Mesenchymal stem cell (in vitro differentiated cells and primary cell): ENCODE results near the gene DNAL4.

Source experiments
- DNase-seq: peaks from one replicate; pipeline ENCODE4 v3.0.0-alpha.2; 2013
- H2AFZ ChIP-seq: one replicate; pipeline ENCODE4 v1.6.1; 2013; ENCODE audit warnings: low read depth, mild to moderate bottlenecking, control low read depth, inconsistent platforms, low read length, moderate library complexity
- H2AK5ac ChIP-seq: 2 replicates; pipeline ENCODE4 v1.6.1; 2013; ENCODE audit warnings: low read length, moderate library complexity, mild to moderate bottlenecking, inconsistent platforms; ENCODE audit not compliant: severe bottlenecking
- H2BK120ac ChIP-seq: one replicate; pipeline ENCODE4 v1.6.1; 2013; ENCODE audit warnings: low read depth, mild to moderate bottlenecking, inconsistent platforms, low read length, moderate library complexity
- H2BK12ac ChIP-seq, 2 experiments: one replicate each; pipeline ENCODE4 v1.6.1; 2013; ENCODE audit warnings: inconsistent platforms in 2 of 2, low read length in 2 of 2, mild to moderate bottlenecking in 2 of 2, moderate library complexity in 2 of 2, control low read depth in 1 of 2
- H2BK15ac ChIP-seq: one replicate; pipeline ENCODE4 v1.6.1; 2013; ENCODE audit warnings: mild to moderate bottlenecking, low read depth, inconsistent platforms; ENCODE audit not compliant: poor library complexity, severe bottlenecking
- H2BK5ac ChIP-seq: 2 replicates; pipeline ENCODE4 v1.6.1; 2013; ENCODE audit warnings: low read depth, mild to moderate bottlenecking, low read length, control low read depth, inconsistent platforms; ENCODE audit not compliant: poor library complexity, severe bottlenecking
- H3K14ac ChIP-seq, 2 experiments: one replicate each; pipeline ENCODE4 v1.6.1; 2013; ENCODE audit warnings: inconsistent platforms in 2 of 2, low read length in 2 of 2, control low read depth in 1 of 2, mild to moderate bottlenecking in 1 of 2, moderate library complexity in 1 of 2
- H3K18ac ChIP-seq, 2 experiments: one replicate each; pipeline ENCODE4 v1.6.1; 2013; ENCODE audit warnings: inconsistent platforms in 2 of 2, low read length in 2 of 2, control low read depth in 1 of 2, low read depth in 1 of 2, mild to moderate bottlenecking in 1 of 2
- H3K23ac ChIP-seq, 2 experiments: one replicate each; pipeline ENCODE4 v1.6.1; 2013; ENCODE audit warnings: inconsistent platforms in 2 of 2, low read length in 2 of 2, mild to moderate bottlenecking in 2 of 2, moderate library complexity in 2 of 2, control low read depth in 1 of 2
- H3K27ac ChIP-seq: 2 replicates; pipeline ENCODE4 v1.5.1; 2013; ENCODE audit warnings: mild to moderate bottlenecking, moderate library complexity, low read length, control low read depth, inconsistent platforms; ENCODE audit not compliant: poor library complexity, severe bottlenecking
- H3K27me3 ChIP-seq, 2 experiments: 2 replicates each; pipeline versions ENCODE4 v1.6.1 to v1.7.0; 2013; ENCODE audit warnings: low read length in 2 of 2, mild to moderate bottlenecking in 2 of 2, moderate library complexity in 2 of 2, control low read depth in 1 of 2, inconsistent platforms in 1 of 2; ENCODE audit not compliant: control insufficient read depth in 1 of 2, insufficient read depth in 1 of 2
- H3K36me3 ChIP-seq, 2 experiments: 2 replicates each; pipeline versions ENCODE4 v1.6.1 to v1.7.0; 2013; ENCODE audit warnings: low read length in 2 of 2, control low read depth in 1 of 2, inconsistent platforms in 1 of 2, low read depth in 1 of 2, mild to moderate bottlenecking in 1 of 2; ENCODE audit not compliant: insufficient read depth in 2 of 2, control insufficient read depth in 1 of 2
- H3K4ac ChIP-seq, 2 experiments: one replicate each; pipeline ENCODE4 v1.6.1; 2013; ENCODE audit warnings: inconsistent platforms in 2 of 2, low read length in 2 of 2, mild to moderate bottlenecking in 2 of 2, moderate library complexity in 2 of 2, control low read depth in 1 of 2, low read depth in 1 of 2
- H3K4me1 ChIP-seq: 2 replicates; pipeline ENCODE4 v1.6.1; 2013; ENCODE audit warnings: low read depth, low read length, control low read depth; ENCODE audit not compliant: control insufficient read depth, insufficient read depth
- H3K4me2 ChIP-seq: 2 replicates; pipeline ENCODE4 v1.6.1; 2013; ENCODE audit warnings: low read length, mild to moderate bottlenecking, inconsistent platforms; ENCODE audit not compliant: poor library complexity, severe bottlenecking
- H3K4me3 ChIP-seq, 2 experiments: 2 replicates each; pipeline versions ENCODE4 v1.5.1 to v1.7.0; 2013; ENCODE audit warnings: low read length in 2 of 2, mild to moderate bottlenecking in 2 of 2, control low read depth in 1 of 2, low read depth in 1 of 2; ENCODE audit not compliant: insufficient read depth in 1 of 2
- H3K79me1 ChIP-seq: replicated peaks from 2 replicates; pipeline ENCODE4 v1.6.1; 2013; ENCODE audit warnings: mild to moderate bottlenecking, control low read depth, low read length, inconsistent platforms; ENCODE audit not compliant: poor library complexity, severe bottlenecking
- H3K9ac ChIP-seq: 2 replicates; pipeline ENCODE4 v1.7.0; 2013; ENCODE audit warnings: mild to moderate bottlenecking, low read length, moderate library complexity
- H3K9me3 ChIP-seq: 2 replicates; pipeline ENCODE4 v1.7.0; 2013; ENCODE audit warnings: mild to moderate bottlenecking, low read length; ENCODE audit not compliant: control insufficient read depth
- H4K8ac ChIP-seq: one replicate; pipeline ENCODE4 v1.6.1; 2013; ENCODE audit warnings: inconsistent platforms, mild to moderate bottlenecking, low read length, moderate library complexity
- H4K91ac ChIP-seq: one replicate; pipeline ENCODE4 v1.6.1; 2013; ENCODE audit warnings: mild to moderate bottlenecking, low read length, inconsistent platforms
- WGBS: methylation state at CpG from one replicate; pipeline ENCODE4 v1.1.7; 2013; ENCODE audit warnings: mixed read lengths; 5-methylcytosine and 5-hydroxymethylcytosine counted together

DNAL4 gene

DNA sequence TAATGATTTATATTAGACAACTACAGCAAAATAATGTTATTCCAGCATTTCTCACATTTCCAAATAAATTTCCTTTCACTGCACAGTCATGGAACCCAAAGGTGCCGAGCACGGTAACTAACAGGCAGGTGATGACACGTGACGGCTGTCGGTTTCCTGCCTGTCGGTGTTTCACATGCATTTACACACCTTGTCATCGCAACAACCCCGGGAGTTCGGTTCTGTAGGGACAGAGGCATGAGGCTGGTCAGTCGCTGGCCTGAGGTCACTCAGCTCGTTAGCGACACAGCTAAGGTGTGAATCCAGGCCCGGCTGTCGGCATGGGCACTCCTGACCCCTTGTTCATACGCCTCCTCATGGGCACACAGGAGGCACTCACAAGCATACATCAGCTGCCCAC, 9.9 kb downstream of the DNAL4 start:
- Histone ChIP-seq H2BK12ac (no peak overlapping the region), H3K27me3 (no peaks in the 10 kb centered on the region), H3K14ac (no peak overlapping the region), H3K27ac (no peak overlapping the region), H3K4me3 (no peak overlapping the region), H2BK120ac (no peak overlapping the region), H2BK15ac (no peak overlapping the region), H2AK5ac (no peak overlapping the region), H3K18ac (no peak overlapping the region), H2BK5ac (no peak overlapping the region), H3K79me1 (peaks cover 12% of the 10 kb centered on the region), H3K23ac (no peak overlapping the region), H3K4me2 (no peak overlapping the region), H4K91ac (no peak overlapping the region), H3K4ac (no peak overlapping the region), H3K36me3 (peaks cover 26 to 27% of the 10 kb centered on the region in 2 experiments), H3K9me3 (no peaks in the 10 kb centered on the region), H3K4me1 (no peaks in the 10 kb centered on the region), H4K8ac (no peak overlapping the region), H2AFZ (no peak overlapping the region), H3K9ac (no peak overlapping the region)
- no peak for DNase-seq
- WGBS: 95% methylated on average over 15 of the region's 15 CpGs

- Histone ChIP-seq H3K4me1 (no peaks in the 10 kb centered on the region), H3K4ac (no peak overlapping the region), H3K9ac (peak overlapping the region; percentile 21)
These were observed 10.8 kb downstream of the DNAL4 start for GRCh38 chr22:38783095-38783615.

DNA sequence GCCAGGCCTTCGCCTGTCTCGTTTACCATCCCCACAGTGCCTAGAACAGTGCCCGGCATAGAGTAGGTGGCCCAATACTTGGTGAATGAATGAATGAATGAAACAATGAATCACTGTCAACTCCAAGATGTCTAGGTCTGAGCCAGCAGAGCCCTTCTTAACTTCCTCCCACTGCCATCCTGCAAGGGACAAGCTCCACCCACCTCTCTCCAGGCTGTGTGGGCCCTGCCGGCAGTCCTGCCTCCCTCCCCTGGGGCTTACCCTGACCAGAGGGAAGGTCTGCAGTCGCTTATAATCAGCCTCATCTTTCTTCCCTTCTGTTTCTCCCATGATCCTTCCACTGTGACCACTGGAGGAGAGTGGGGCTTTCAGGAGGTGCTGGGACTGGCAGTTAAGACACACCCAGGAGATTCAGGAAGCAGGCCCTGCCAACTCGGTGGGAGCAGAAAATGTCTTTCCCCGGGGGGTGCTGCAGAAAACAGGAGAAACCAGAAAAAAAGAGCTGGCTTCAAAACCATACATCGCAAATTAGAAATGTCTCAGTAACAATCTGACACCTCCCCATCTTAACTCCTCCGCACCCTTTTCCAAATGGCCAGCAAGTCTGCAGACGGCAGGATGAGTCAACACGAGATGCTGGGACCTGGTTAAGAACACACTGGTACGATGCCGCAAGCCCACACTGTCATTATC, 11.4 kb downstream of the DNAL4 start:
- peak overlapping the region; percentile 21 for H3K9ac ChIP-seq
- H2BK5ac ChIP-seq: no peak overlapping the region
- peak overlapping the region in 1 of 2 experiments; percentile 4 for H2BK12ac ChIP-seq
- DNase-seq: no peak
- no peaks in the 10 kb centered on the region for H3K4me1 ChIP-seq
- H3K79me1 ChIP-seq: peaks cover 6% of the 10 kb centered on the region
- no peak overlapping the region for H3K27ac ChIP-seq
- H4K8ac ChIP-seq: no peak overlapping the region
- H3K18ac ChIP-seq: peak overlapping the region in 1 of 2 experiments; percentile 61
- no peaks in the 10 kb centered on the region for H3K9me3 ChIP-seq
- no peak overlapping the region for H3K4me2 ChIP-seq
- no peak overlapping the region for H2AFZ ChIP-seq
- H3K4ac ChIP-seq: no peak overlapping the region
- no peak overlapping the region for H3K14ac ChIP-seq
- H2BK15ac ChIP-seq: no peak overlapping the region
- H2AK5ac ChIP-seq: no peak overlapping the region
- no peaks in the 10 kb centered on the region for H3K27me3 ChIP-seq
- peaks cover 27 to 32% of the 10 kb centered on the region in 2 experiments for H3K36me3 ChIP-seq
- no peak overlapping the region for H3K23ac ChIP-seq
- H3K4me3 ChIP-seq: no peak overlapping the region
- 80% methylated on average over 12 of the region's 13 CpGs for WGBS
- no peak overlapping the region for H2BK120ac ChIP-seq
- H4K91ac ChIP-seq: no peak overlapping the region

More at GRCh38 chr22:38783095-38783615, 10.8 kb downstream of the DNAL4 start:
- no peak overlapping the region for H3K23ac ChIP-seq
- 87% methylated on average over 14 of the region's 14 CpGs for whole genome bisulfite sequencing
- H3K4me2 ChIP-seq: no peak overlapping the region
- H2AFZ ChIP-seq: no peak overlapping the region
- peak overlapping the region in 1 of 2 experiments; percentile 28 for H3K18ac ChIP-seq
- H2BK15ac ChIP-seq: no peak overlapping the region
- no peak overlapping the region for H2BK5ac ChIP-seq
- peaks cover 29 to 32% of the 10 kb centered on the region in 2 experiments for H3K36me3 ChIP-seq
- no peaks in the 10 kb centered on the region for H3K9me3 ChIP-seq
- peaks cover 12% of the 10 kb centered on the region for H3K79me1 ChIP-seq
- H2BK12ac ChIP-seq: peak overlapping the region in 1 of 2 experiments; percentile 4
- no peak overlapping the region for H4K8ac ChIP-seq
- no peaks in the 10 kb centered on the region for H3K27me3 ChIP-seq
- peak overlapping the region; percentile 41 for H4K91ac ChIP-seq
- H3K27ac ChIP-seq: no peak overlapping the region
- no peak overlapping the region for H3K14ac ChIP-seq
- no peak overlapping the region for H3K4me3 ChIP-seq
- DNase-seq: no peak
- H2AK5ac ChIP-seq: no peak overlapping the region
- H2BK120ac ChIP-seq: no peak overlapping the region

DNA sequence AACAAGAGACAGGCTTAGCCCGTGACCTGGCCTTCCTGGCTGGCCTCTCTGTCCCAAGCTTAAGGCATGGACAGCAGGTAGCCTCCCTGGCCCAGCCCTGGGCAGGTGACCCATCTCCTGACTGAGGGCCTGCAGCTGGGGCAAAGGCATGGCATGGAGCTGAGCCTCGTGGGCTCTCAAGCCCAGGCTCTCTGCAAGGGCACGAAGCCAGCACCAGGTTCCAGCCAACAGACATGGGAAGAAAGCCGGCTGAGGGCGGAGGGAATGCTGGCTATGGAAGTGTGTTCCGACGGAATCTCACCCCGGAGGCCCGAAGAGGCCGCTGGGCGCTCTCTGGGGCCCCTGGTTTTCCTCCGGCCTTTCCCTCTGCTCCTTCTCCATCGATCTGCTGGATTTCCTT, 12.9 kb downstream of the DNAL4 start:
- no peak overlapping the region for H3K18ac ChIP-seq
- no peak overlapping the region for H2BK120ac ChIP-seq
- H3K79me1 ChIP-seq: peaks cover 2% of the 10 kb centered on the region
- H4K8ac ChIP-seq: no peak overlapping the region
- H3K9me3 ChIP-seq: no peaks in the 10 kb centered on the region
- H2BK12ac ChIP-seq: no peak overlapping the region
- no peak overlapping the region for H3K27ac ChIP-seq
- no peak overlapping the region for H2AK5ac ChIP-seq
- no peak overlapping the region for H3K4me3 ChIP-seq
- 94% methylated on average over 13 of the region's 13 CpGs for WGBS
- peaks cover 26 to 32% of the 10 kb centered on the region in 2 experiments for H3K36me3 ChIP-seq
- H2BK15ac ChIP-seq: no peak overlapping the region
- DNase-seq: no peak
- H3K23ac ChIP-seq: no peak overlapping the region
- no peak overlapping the region for H3K9ac ChIP-seq
- no peak overlapping the region for H2AFZ ChIP-seq
- no peaks in the 10 kb centered on the region for H3K27me3 ChIP-seq
- H3K4ac ChIP-seq: no peak overlapping the region
- no peak overlapping the region for H2BK5ac ChIP-seq
- no peaks in the 10 kb centered on the region for H3K4me1 ChIP-seq
- no peak overlapping the region for H4K91ac ChIP-seq
- no peak overlapping the region for H3K14ac ChIP-seq
- H3K4me2 ChIP-seq: no peak overlapping the region
